Mesothelial cell of epicardium (in vitro differentiated cells): ENCODE results near the gene LIN52. TPM values are rescaled to one million over a fixed set of nuclear protein-coding genes. Genes with fewer than 3 reads are reported as not detected.

Experiments
- DNase-seq, 2 experiments: peaks; one replicate each; pipeline ENCODE4 v3.0.0; 2021; ENCODE audit warnings: low spot score in 2 of 2; ENCODE audit not compliant: unreplicated experiment in 2 of 2
- H3K27ac Mint-ChIP-seq: 2 replicates; pipeline ENCODE4 v1.8.0; 2021; ENCODE audit warnings: mixed read lengths
- H3K27me3 Mint-ChIP-seq: 2 replicates; pipeline ENCODE4 v1.8.0; 2021; ENCODE audit warnings: low read depth, mixed read lengths
- H3K36me3 Mint-ChIP-seq: 2 replicates; pipeline ENCODE4 v1.8.0; 2021; ENCODE audit warnings: mixed read lengths
- H3K4me1 Mint-ChIP-seq: 2 replicates; pipeline ENCODE4 v1.8.0; 2021; ENCODE audit warnings: mixed read lengths
- H3K4me3 Mint-ChIP-seq: 2 replicates; pipeline ENCODE4 v1.8.0; 2021; ENCODE audit warnings: mild to moderate bottlenecking, moderate library complexity, mixed read lengths
- H3K9me3 Mint-ChIP-seq: 2 replicates; pipeline ENCODE4 v1.8.0; 2021; ENCODE audit warnings: mixed read lengths
- CTCF ChIP-seq: fragments of 200-600 bp; sonication (generic); IDR thresholded peaks from one replicate; pipeline ENCODE4 v1.5.0; 2021; ENCODE audit warnings: antibody characterized with exemption; ENCODE audit not compliant: unreplicated experiment
- total RNA-seq: library from RNA; stranded (reverse); gene quantifications from 3 replicates; pipeline ENCODE4 v1.2.1, GENCODE V29; 2021

The LIN52 gene
- total RNA-seq, 1 donor from 2014 or later = 11.4 TPM

- Mint-ChIP-seq H3K4me3 (no peak overlapping the region), H3K36me3 (no peaks in the 10 kb centered on the region), H3K9me3 (no peaks in the 10 kb centered on the region), H3K27me3 (peaks cover 96% of the 10 kb centered on the region), H3K4me1 (peaks cover 15% of the 10 kb centered on the region), H3K27ac (no peak overlapping the region)
- no peak for TF ChIP-seq CTCF
- no peak for DNase-seq
Measured at GRCh38 chr14:74242021-74242779, 157.4 kb downstream of the LIN52 start.

- no peaks in the 10 kb centered on the region for H3K9me3 Mint-ChIP-seq
- H3K4me3 Mint-ChIP-seq = no peak overlapping the region
- peaks cover 95% of the 10 kb centered on the region for H3K27me3 Mint-ChIP-seq
- H3K36me3 Mint-ChIP-seq = no peaks in the 10 kb centered on the region
- no peak for DNase-seq
- no peak overlapping the region for H3K27ac Mint-ChIP-seq
- no peak for TF ChIP-seq CTCF
- H3K4me1 Mint-ChIP-seq = peaks cover 15% of the 10 kb centered on the region
Measured at GRCh38 chr14:74242780-74243042, 158.0 kb downstream of the LIN52 start.

GRCh38 chr14:74243051-74243450, 158.3 kb downstream of the LIN52 start:
- Mint-ChIP-seq H3K4me3 (no peak overlapping the region), H3K4me1 (peaks cover 15% of the 10 kb centered on the region), H3K27ac (no peak overlapping the region), H3K27me3 (peaks cover 95% of the 10 kb centered on the region), H3K36me3 (no peaks in the 10 kb centered on the region), H3K9me3 (no peaks in the 10 kb centered on the region)
- DNase-seq = no peak
- no peak for TF ChIP-seq CTCF

GRCh38 chr14:74244115-74244514, 159.4 kb downstream of the LIN52 start:
- H3K4me1 Mint-ChIP-seq = peaks cover 15% of the 10 kb centered on the region
- H3K4me3 Mint-ChIP-seq = no peak overlapping the region
- H3K9me3 Mint-ChIP-seq = no peaks in the 10 kb centered on the region

GRCh38 chr14:74245292-74245691, 160.5 kb downstream of the LIN52 start:
- peaks cover 90% of the 10 kb centered on the region for H3K27me3 Mint-ChIP-seq
- no peak for DNase-seq

More at GRCh38 chr14:74244115-74244514, 159.4 kb downstream of the LIN52 start:
- no peak for TF ChIP-seq CTCF
- Mint-ChIP-seq H3K36me3 (no peaks in the 10 kb centered on the region), H3K27me3 (peaks cover 92% of the 10 kb centered on the region), H3K27ac (no peak overlapping the region)
- no peak for DNase-seq

More at GRCh38 chr14:74245292-74245691, 160.5 kb downstream of the LIN52 start:
- no peak overlapping the region for H3K27ac Mint-ChIP-seq
- peaks cover 13% of the 10 kb centered on the region for H3K4me1 Mint-ChIP-seq
- TF ChIP-seq CTCF = no peak
- no peaks in the 10 kb centered on the region for H3K36me3 Mint-ChIP-seq
- H3K9me3 Mint-ChIP-seq = no peaks in the 10 kb centered on the region
- H3K4me3 Mint-ChIP-seq = no peak overlapping the region
